OCI-M1 (cell line): ENCODE data around the gene TUBB.
"Not testable (repeated sequence)": the region's sequence is repeated elsewhere in the genome, so short reads cannot be mapped to it uniquely, and the experiment has no call there.

Source experiments
- DNase-seq: peaks from one replicate; lab custom pipeline; 2025; lab: John Stamatoyannopoulos, UW

TUBB gene

GRCh38 chr6:30717845-30718720 lies 2.1 kb upstream of the TUBB start:
- DNase-seq, result not testable (repeated sequence)

- DNase-seq, result no peak
These were observed 796 bp upstream of the TUBB start for GRCh38 chr6:30719356-30719755.

GRCh38 chr6:30720738-30721197 lies 616 bp downstream of the TUBB start:
- DNase-seq, result peak; percentile 84

GRCh38 chr6:30721198-30722024 lies 1.3 kb downstream of the TUBB start:
- DNase-seq, result peak; percentile 96

- DNase-seq, result not testable (repeated sequence)
These were observed 1.8 kb downstream of the TUBB start for GRCh38 chr6:30722025-30722279.

- peak; percentile 94 for DNase-seq
These were observed 2.3 kb downstream of the TUBB start for GRCh38 chr6:30722280-30723112.

- not testable (repeated sequence) for DNase-seq
These were observed 3.1 kb downstream of the TUBB start for GRCh38 chr6:30723159-30723842.

GRCh38 chr6:30723843-30724741 lies 3.9 kb downstream of the TUBB start:
- DNase-seq, result not testable (repeated sequence)

GRCh38 chr6:30724906-30725667 lies 4.9 kb downstream of the TUBB start:
- DNase-seq, result no peak

GRCh38 chr6:30725713-30726505 lies 5.8 kb downstream of the TUBB start:
- no peak for DNase-seq

GRCh38 chr6:30726506-30727413 lies 6.6 kb downstream of the TUBB start:
- no peak for DNase-seq

- no peak for DNase-seq
These were observed 7.9 kb downstream of the TUBB start for GRCh38 chr6:30727920-30728553.

GRCh38 chr6:30730601-30731435 lies 10.7 kb downstream of the TUBB start:
- DNase-seq, result no peak

- no peak for DNase-seq
These were observed 12.2 kb downstream of the TUBB start for GRCh38 chr6:30732237-30732943.

GRCh38 chr6:30735668-30736314 lies 15.6 kb downstream of the TUBB start:
- no peak for DNase-seq
